Measurements from ENCODE around the gene RNF151. TPM values are rescaled to one million over a fixed set of nuclear protein-coding genes. Genes with fewer than 3 reads are reported as not detected.

The RNF151 gene
- total RNA-seq, 2 experiments from 2014 or later: not detected

GRCh38 chr16:1979271-1980029, 12.8 kb downstream of the RNF151 start:
- no peak overlapping the region for H3K4me3 ChIP-seq (ENCODE audit: low read depth, low read length, poor library complexity, severe bottlenecking)
- no peak overlapping the region for H2AFZ ChIP-seq (ENCODE audit: low read length)
- DNase-seq (ENCODE audit: low spot score): no peak

GRCh38 chr16:1980030-1980769, 13.5 kb downstream of the RNF151 start:
- H3K27ac ChIP-seq (ENCODE audit: low read depth, low read length, poor library complexity, severe bottlenecking): no peak overlapping the region
- H3K79me2 ChIP-seq (ENCODE audit: insufficient read depth, low read depth, low read length): no peaks in the 10 kb centered on the region
- intact Hi-C loops (cut with micrococcal nuclease; ENCODE audit: unreplicated experiment): no loop called here
- no peak for DNase-seq (ENCODE audit: low spot score)
- no peak for TF ChIP-seq CTCF (conservative IDR thresholded peaks at IDR 0.05; ENCODE audit: low read length)
- no peak for TF ChIP-seq EZH2phosphoT487 (IDR thresholded peaks at IDR 0.05; ENCODE audit: borderline replicate concordance, low read depth, low read length)
- H3K4me1 ChIP-seq (ENCODE audit: insufficient read depth, low read length, poor library complexity, severe bottlenecking): peaks cover 11% of the 10 kb centered on the region
- no TSS peak for BruUV-seq (replicated peaks)
- peaks cover 41% of the 10 kb centered on the region for H3K36me3 ChIP-seq (ENCODE audit: insufficient read depth, low read length)
- H3K4me2 ChIP-seq (ENCODE audit: low read length): no peak overlapping the region
- no peak overlapping the region for H2AFZ ChIP-seq (ENCODE audit: low read length)
- CTCF ChIA-PET (ENCODE audit: unreplicated experiment): no interaction called here
- POLR2A ChIA-PET: no interaction called here
- H3K9me2 ChIP-seq (ENCODE audit: insufficient read depth, low read length): no peaks in the 10 kb centered on the region
- no peak overlapping the region for H3K4me3 ChIP-seq (ENCODE audit: low read depth, low read length, poor library complexity, severe bottlenecking)
- no peaks in the 10 kb centered on the region for H4K20me1 ChIP-seq (ENCODE audit: insufficient read depth, low read length)
- no peaks in the 10 kb centered on the region for H3K9me3 ChIP-seq (ENCODE audit: low read length)

More at GRCh38 chr16:1979271-1980029, 12.8 kb downstream of the RNF151 start:
- H3K4me1 ChIP-seq (ENCODE audit: insufficient read depth, low read length, poor library complexity, severe bottlenecking): peaks cover 4% of the 10 kb centered on the region
- H3K9me3 ChIP-seq (ENCODE audit: low read length): no peaks in the 10 kb centered on the region
- H3K9me2 ChIP-seq (ENCODE audit: insufficient read depth, low read length): no peaks in the 10 kb centered on the region
- no peaks in the 10 kb centered on the region for H4K20me1 ChIP-seq (ENCODE audit: insufficient read depth, low read length)
- peaks cover 48% of the 10 kb centered on the region for H3K36me3 ChIP-seq (ENCODE audit: insufficient read depth, low read length)
- ChIA-PET POLR2A (no interaction called here), CTCF (ENCODE audit: unreplicated experiment) (no interaction called here)
- no peak for TF ChIP-seq CTCF (conservative IDR thresholded peaks at IDR 0.05; ENCODE audit: low read length)
- BruUV-seq (replicated peaks): no TSS peak
- no peaks in the 10 kb centered on the region for H3K79me2 ChIP-seq (ENCODE audit: insufficient read depth, low read depth, low read length)
- no peak overlapping the region for H3K4me2 ChIP-seq (ENCODE audit: low read length)
- no peak overlapping the region for H3K27ac ChIP-seq (ENCODE audit: low read depth, low read length, poor library complexity, severe bottlenecking)
- intact Hi-C loops (cut with micrococcal nuclease; ENCODE audit: unreplicated experiment): no loop called here

DNA sequence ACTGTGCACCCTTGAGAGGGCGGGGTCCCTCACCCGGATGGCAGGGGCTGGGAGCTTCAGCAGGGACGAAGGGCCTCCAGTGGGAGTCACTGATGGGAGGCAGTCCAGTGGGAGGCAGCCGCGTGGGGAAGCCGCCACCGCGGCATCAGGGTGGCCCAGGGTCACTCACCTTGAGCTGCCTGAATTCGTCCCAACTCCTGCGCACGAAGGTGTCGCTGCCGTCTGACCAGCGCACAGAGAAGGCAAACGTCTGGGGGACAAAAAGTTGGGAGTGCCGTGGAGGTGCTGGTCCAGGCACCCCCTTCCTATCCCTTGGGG, 14.1 kb downstream of the RNF151 start:
- intact Hi-C loops (cut with micrococcal nuclease; ENCODE audit: unreplicated experiment): no loop called here
- no peaks in the 10 kb centered on the region for H3K9me3 ChIP-seq (ENCODE audit: low read length)
- H2AFZ ChIP-seq (ENCODE audit: low read length): no peak overlapping the region
- H4K20me1 ChIP-seq (ENCODE audit: insufficient read depth, low read length): no peaks in the 10 kb centered on the region
- H3K4me2 ChIP-seq (ENCODE audit: low read length): no peak overlapping the region
- H3K79me2 ChIP-seq (ENCODE audit: insufficient read depth, low read depth, low read length): no peaks in the 10 kb centered on the region
- H3K36me3 ChIP-seq (ENCODE audit: insufficient read depth, low read length): peaks cover 40% of the 10 kb centered on the region
- TF ChIP-seq EZH2phosphoT487 (IDR thresholded peaks at IDR 0.05; ENCODE audit: borderline replicate concordance, low read depth, low read length) (no peak), CTCF (conservative IDR thresholded peaks at IDR 0.05; ENCODE audit: low read length) (no peak)
- no TSS peak for BruUV-seq (replicated peaks)
- no peak for DNase-seq (ENCODE audit: low spot score)
- no peaks in the 10 kb centered on the region for H3K9me2 ChIP-seq (ENCODE audit: insufficient read depth, low read length)
- ChIA-PET POLR2A (no interaction called here), CTCF (ENCODE audit: unreplicated experiment) (no interaction called here)
- H3K4me3 ChIP-seq (ENCODE audit: low read depth, low read length, poor library complexity, severe bottlenecking): no peak overlapping the region
- H3K27ac ChIP-seq (ENCODE audit: low read depth, low read length, poor library complexity, severe bottlenecking): no peak overlapping the region
- H3K4me1 ChIP-seq (ENCODE audit: insufficient read depth, low read length, poor library complexity, severe bottlenecking): peaks cover 14% of the 10 kb centered on the region

Measured in OCI-LY7 (cell line).